Suprapubic skin (tissue), 4 donors: ENCODE results near the gene TMEM217. TPM values are rescaled to one million over a fixed set of nuclear protein-coding genes. Genes with fewer than 3 reads are reported as not detected.

Experiments used
- DNase-seq, 2 donors: peaks; one replicate each; pipeline ENCODE4 v3.0.0-alpha.2; 2019; ENCODE audit warnings: low spot score in 2 of 2
- H3K27ac ChIP-seq: fragments of 200-600 bp; sonication (generic); one replicate; pipeline ENCODE4 v1.5.1; 2019
- H3K27me3 ChIP-seq: fragments of 200-600 bp; sonication (generic); one replicate; pipeline ENCODE4 v1.5.1; 2019
- H3K36me3 ChIP-seq: fragments of 200-600 bp; sonication (generic); one replicate; pipeline ENCODE4 v1.5.1; 2019
- H3K4me1 ChIP-seq: fragments of 200-600 bp; sonication (generic); one replicate; pipeline ENCODE4 v1.5.1; 2019
- H3K4me3 ChIP-seq: fragments of 200-600 bp; sonication (generic); one replicate; pipeline ENCODE4 v1.5.1; 2019; ENCODE audit warnings: mild to moderate bottlenecking
- H3K9me3 ChIP-seq: fragments of 200-600 bp; sonication (generic); one replicate; pipeline ENCODE4 v1.5.1; 2019
- CTCF ChIP-seq, 2 donors: fragments of 200-600 bp in 1 of 2; fragments of 450-650 bp in 1 of 2; sonication (generic) in 1 of 2; IDR thresholded peaks; one replicate each; pipeline ENCODE4 v1.5.1; 2016 to 2019; ENCODE audit warnings: antibody characterized with exemption in 2 of 2, mild to moderate bottlenecking in 1 of 2, moderate library complexity in 1 of 2
- EP300 ChIP-seq: sonication (generic); formaldehyde crosslinking; IDR thresholded peaks from one replicate; pipeline ENCODE4 v1.6.1; 2017; ENCODE audit warnings: antibody characterized with exemption
- POLR2A ChIP-seq, 2 donors: fragments of 450-650 bp; IDR thresholded peaks; one replicate each; pipeline ENCODE4 v1.6.1; 2017; ENCODE audit warnings: antibody characterized with exemption in 2 of 2, mild to moderate bottlenecking in 2 of 2, moderate library complexity in 2 of 2
- POLR2AphosphoS5 ChIP-seq, 3 donors: sonication (generic); formaldehyde crosslinking; IDR thresholded peaks; one replicate each; pipeline ENCODE4 v1.6.1; 2017; ENCODE audit warnings: antibody characterized with exemption in 3 of 3
- WGBS: methylation state at CpG from one replicate; pipeline ENCODE4 v1.1.5; 2018; 5-methylcytosine and 5-hydroxymethylcytosine counted together
- total RNA-seq, 4 donors: library from RNA; depleted of rRNA; stranded (reverse); fragments of >200 nt; gene quantifications; one replicate each; pipeline ENCODE4 v1.1.0, GENCODE V29; 2016

TMEM217 gene
- total RNA-seq, 4 donors from 2014 or later: 0.30 to 3.3 (median 2.6) TPM; not detected in 1

- no peak for TF ChIP-seq POLR2A (IDR thresholded peaks at IDR 0.05)
- no peak for TF ChIP-seq CTCF (IDR thresholded peaks at IDR 0.05)
- TF ChIP-seq POLR2AphosphoS5 (IDR thresholded peaks at IDR 0.05): no peak
- TF ChIP-seq EP300: no peak
- H3K36me3 ChIP-seq: no peaks in the 10 kb centered on the region
- WGBS: 73% methylated on average over 3 of the region's 3 CpGs
- no peaks in the 10 kb centered on the region for H3K9me3 ChIP-seq
- H3K27ac ChIP-seq: peak overlapping the region; percentile 79
- peaks cover 55% of the 10 kb centered on the region for H3K4me1 ChIP-seq
- no peak overlapping the region for H3K4me3 ChIP-seq
- no peaks in the 10 kb centered on the region for H3K27me3 ChIP-seq
- no peak for DNase-seq
Observed at GRCh38 chr6:37243816-37244370, 14.1 kb downstream of the TMEM217 start.

- 80% methylated on average over 8 of the region's 8 CpGs for WGBS
- Histone ChIP-seq H3K4me3 (no peak overlapping the region), H3K4me1 (peaks cover 55% of the 10 kb centered on the region), H3K36me3 (no peaks in the 10 kb centered on the region), H3K27me3 (no peaks in the 10 kb centered on the region), H3K9me3 (no peaks in the 10 kb centered on the region), H3K27ac (peak overlapping the region; percentile 79)
- DNase-seq: no peak
- TF ChIP-seq EP300 (no peak), POLR2AphosphoS5 (IDR thresholded peaks at IDR 0.05) (no peak), CTCF (IDR thresholded peaks at IDR 0.05) (no peak)
Observed at GRCh38 chr6:37243131-37243815, 14.7 kb downstream of the TMEM217 start.

- 86% methylated on average over 1 of the region's 1 CpG for WGBS
- Histone ChIP-seq H3K4me1 (peaks cover 55% of the 10 kb centered on the region), H3K4me3 (no peak overlapping the region), H3K36me3 (no peaks in the 10 kb centered on the region), H3K27ac (peak overlapping the region; percentile 79), H3K9me3 (no peaks in the 10 kb centered on the region), H3K27me3 (no peaks in the 10 kb centered on the region)
- DNase-seq: no peak
- peak in 1 of 3 donors; percentile 11 for TF ChIP-seq POLR2AphosphoS5 (IDR thresholded peaks at IDR 0.05)
- TF ChIP-seq EP300: no peak
- TF ChIP-seq CTCF (IDR thresholded peaks at IDR 0.05): no peak
Observed at GRCh38 chr6:37242429-37243052, 15.4 kb downstream of the TMEM217 start.

GRCh38 chr6:37241775-37242428 lies 16.0 kb downstream of the TMEM217 start:
- H3K27me3 ChIP-seq: no peaks in the 10 kb centered on the region
- H3K9me3 ChIP-seq: no peaks in the 10 kb centered on the region
- H3K4me1 ChIP-seq: peaks cover 55% of the 10 kb centered on the region
- H3K4me3 ChIP-seq: no peak overlapping the region
- H3K27ac ChIP-seq: peak overlapping the region; percentile 79
- no peaks in the 10 kb centered on the region for H3K36me3 ChIP-seq
- DNase-seq: no peak
- WGBS: 66% methylated on average over 5 of the region's 5 CpGs
- TF ChIP-seq CTCF (IDR thresholded peaks at IDR 0.05) (no peak), POLR2AphosphoS5 (IDR thresholded peaks at IDR 0.05) (no peak), EP300 (no peak), POLR2A (IDR thresholded peaks at IDR 0.05) (no peak)

GRCh38 chr6:37241131-37241530 lies 16.8 kb downstream of the TMEM217 start:
- Histone ChIP-seq H3K36me3 (no peaks in the 10 kb centered on the region), H3K27me3 (no peaks in the 10 kb centered on the region), H3K4me3 (no peak overlapping the region), H3K4me1 (peaks cover 55% of the 10 kb centered on the region), H3K27ac (no peak overlapping the region), H3K9me3 (no peaks in the 10 kb centered on the region)
- no peak for DNase-seq
- 96% methylated on average over 6 of the region's 6 CpGs for WGBS
- TF ChIP-seq POLR2A (IDR thresholded peaks at IDR 0.05): no peak
- TF ChIP-seq POLR2AphosphoS5 (IDR thresholded peaks at IDR 0.05): no peak
- TF ChIP-seq EP300: no peak
- no peak for TF ChIP-seq CTCF (IDR thresholded peaks at IDR 0.05)
